T-helper 2 cell treated with Interferon-gamma antibody and Interleukin-4, amounts not matched to agents 100 ng/mL and 5 ng/mL, for 36 hours (primary cell): ENCODE data around the gene BPIFA2. TPM values are rescaled to one million over a fixed set of nuclear protein-coding genes. Genes with fewer than 3 reads are reported as not detected.
"Not testable (repeated sequence)": the region's sequence is repeated elsewhere in the genome, so short reads cannot be mapped to it uniquely, and the experiment has no call there.

Source experiments
- intact Hi-C: fragments of 100-400 bp; cut with micrococcal nuclease; formaldehyde crosslinking; loops from one replicate; pipeline ENCODE4 v1.15.1; 2023
- total RNA-seq: library from RNA; stranded (reverse); gene quantifications from 2 replicates; pipeline ENCODE4 v1.2.3, GENCODE V29; 2022

BPIFA2 gene
- not detected in 2 replicates for total RNA-seq

- intact Hi-C loops = no loop called here
Measured at GRCh38 chr20:33167859-33168258, at the start of gene BPIFA2. TSS of gene BPIFA2 (plus strand) at chr20:33168159. CDS start at chr20:33169146, 987 bp downstream.

GRCh38 chr20:33119725-33120720, 47.9 kb upstream of the BPIFA2 start:
- intact Hi-C loops = no loop called here

- intact Hi-C loops = no loop called here
Measured at GRCh38 chr20:33120934-33121333, 47.0 kb upstream of the BPIFA2 start.

- intact Hi-C loops = not testable (repeated sequence)
Measured at GRCh38 chr20:33122297-33122696, 45.7 kb upstream of the BPIFA2 start.

GRCh38 chr20:33124261-33124660, 43.7 kb upstream of the BPIFA2 start:
- intact Hi-C loops = no loop called here

- intact Hi-C loops = no loop called here
Measured at GRCh38 chr20:33124994-33125393, 43.0 kb upstream of the BPIFA2 start.

GRCh38 chr20:33125983-33126382, 42.0 kb upstream of the BPIFA2 start:
- intact Hi-C loops = no loop called here

- intact Hi-C loops = no loop called here
Measured at GRCh38 chr20:33127422-33128097, 40.4 kb upstream of the BPIFA2 start.

GRCh38 chr20:33130568-33131061, 37.3 kb upstream of the BPIFA2 start:
- intact Hi-C loops = no loop called here

- intact Hi-C loops = no loop called here
Measured at GRCh38 chr20:33131949-33132473, 35.9 kb upstream of the BPIFA2 start.

GRCh38 chr20:33132513-33133372, 35.2 kb upstream of the BPIFA2 start:
- intact Hi-C loops = no loop called here

- intact Hi-C loops = no loop called here
Measured at GRCh38 chr20:33133373-33133941, 34.5 kb upstream of the BPIFA2 start.

GRCh38 chr20:33137195-33137594, 30.8 kb upstream of the BPIFA2 start:
- intact Hi-C loops = no loop called here

GRCh38 chr20:33139467-33139866, 28.5 kb upstream of the BPIFA2 start:
- intact Hi-C loops = no loop called here

- intact Hi-C loops = no loop called here
Measured at GRCh38 chr20:33145521-33145920, 22.4 kb upstream of the BPIFA2 start.

- intact Hi-C loops = no loop called here
Measured at GRCh38 chr20:33147299-33147698, 20.7 kb upstream of the BPIFA2 start.

- intact Hi-C loops = no loop called here
Measured at GRCh38 chr20:33148040-33148439, 19.9 kb upstream of the BPIFA2 start.

- intact Hi-C loops = no loop called here
Measured at GRCh38 chr20:33154252-33154651, 13.7 kb upstream of the BPIFA2 start.

- intact Hi-C loops = no loop called here
Measured at GRCh38 chr20:33158637-33159385, 9.1 kb upstream of the BPIFA2 start.

GRCh38 chr20:33159713-33160112, 8.2 kb upstream of the BPIFA2 start:
- intact Hi-C loops = no loop called here
